Adipose tissue (tissue), 3 donors: ENCODE measurements around the gene CCDC57. TPM values are rescaled to one million over a fixed set of nuclear protein-coding genes. Genes with fewer than 3 reads are reported as not detected.

Experiments used
- H3K27ac ChIP-seq: one replicate; pipeline ENCODE4 v1.5.1; 2013; ENCODE audit warnings: low read depth, low read length
- WGBS, 3 donors: extraction: QIAGEN DNeasy Blood & Tissue Kit; methylation state at CpG; one replicate each; pipeline ENCODE4 v1.1.7; 2013; 5-methylcytosine and 5-hydroxymethylcytosine counted together
- polyA plus RNA-seq, 3 donors: library from polyadenylated mRNA; stranded (reverse); fragments of 200-250 nt; gene quantifications; one replicate each; pipeline ENCODE4 v1.2.3, GENCODE V29; 2013
- donor health status: healthy with polysubstance abuse.
- donor health status: Bipolar disorder and iron deficiency.
- donor health status: healthy.

Gene CCDC57
- polyA plus RNA-seq, 3 donors, result 22.7 to 23.7 (median 22.9) TPM

DNA sequence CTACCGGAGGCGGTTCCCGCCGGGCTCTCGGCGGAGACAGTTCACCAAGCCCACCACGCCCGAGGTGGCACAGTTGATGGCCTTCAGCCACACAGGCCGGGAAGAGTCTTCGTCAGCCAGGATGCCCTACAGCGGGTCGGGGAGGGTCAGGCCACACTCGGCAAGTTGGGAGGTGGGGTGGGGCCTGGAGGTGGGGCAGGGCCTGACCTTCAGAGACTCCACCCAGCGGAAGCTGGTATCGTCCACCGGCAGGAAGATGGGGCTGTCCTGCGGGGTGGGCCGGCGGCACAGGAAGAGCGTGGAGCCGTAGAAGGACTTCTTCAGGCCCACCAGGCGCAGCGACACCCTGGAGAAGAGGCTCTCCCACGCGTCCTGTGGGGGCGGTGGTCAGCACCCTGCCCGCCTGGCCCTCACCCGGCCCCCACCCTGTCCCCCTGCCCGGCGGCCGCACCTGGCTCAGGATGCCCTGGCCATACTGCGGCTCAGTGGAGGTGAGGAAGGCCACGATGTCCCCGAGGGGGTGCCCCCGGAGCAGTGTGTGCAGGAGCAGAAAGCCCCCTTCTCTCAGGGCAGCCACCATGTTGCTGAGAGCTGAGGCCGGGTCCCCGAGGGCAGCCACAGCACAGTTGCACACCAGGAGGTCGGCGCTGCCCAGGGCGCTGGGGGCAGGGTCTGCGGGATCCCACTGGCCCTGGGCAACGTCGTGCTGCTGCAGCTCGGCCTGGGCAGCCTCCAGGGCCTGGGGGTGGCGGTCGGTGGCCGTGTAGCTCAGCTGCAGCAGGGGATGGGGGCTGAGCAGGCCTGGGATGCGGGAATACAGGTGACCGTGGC is 127.4 kb downstream of the CCDC57 start:
- WGBS, 3 donors, result 85 to 92% (median 89%) methylated on average over 43 to 49 of the region's 49 CpGs
- no peak overlapping the region for H3K27ac ChIP-seq

DNA sequence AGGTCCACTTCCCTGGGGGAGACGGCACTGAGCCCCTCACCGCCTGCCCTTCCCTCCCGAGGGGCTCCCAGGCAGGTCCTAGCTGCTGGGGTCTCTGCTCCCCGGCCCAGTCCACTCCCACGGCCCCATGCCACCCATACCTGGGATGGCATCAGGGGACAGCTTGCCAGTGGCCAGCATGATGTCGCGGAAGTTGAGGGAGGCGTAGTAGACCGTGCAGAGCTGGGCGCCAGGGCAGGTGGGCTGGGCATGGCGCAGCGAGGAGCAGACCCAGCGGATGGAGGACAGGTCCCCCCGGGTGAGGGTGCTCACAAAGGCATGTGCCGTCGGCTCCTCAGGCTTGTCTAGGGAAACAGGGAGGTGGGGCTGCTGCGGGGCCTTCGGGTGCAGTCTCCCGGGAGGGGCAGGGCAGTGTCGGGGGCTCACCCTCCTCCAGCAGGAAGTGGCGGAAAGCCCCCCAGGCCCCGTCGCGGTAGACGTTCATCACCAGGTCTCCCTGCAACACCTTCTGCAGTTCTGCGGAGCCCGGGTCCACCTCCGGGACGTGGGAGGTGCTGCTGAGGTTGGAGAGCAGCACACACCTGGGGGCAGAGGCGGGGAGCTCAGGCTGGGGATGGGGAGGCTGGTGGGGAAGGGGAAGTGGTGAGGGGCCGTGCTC is 128.1 kb downstream of the CCDC57 start:
- WGBS, 3 donors, result 92 to 93% (median 92%) methylated on average over 29 to 31 of the region's 31 CpGs
- no peak overlapping the region for H3K27ac ChIP-seq

DNA sequence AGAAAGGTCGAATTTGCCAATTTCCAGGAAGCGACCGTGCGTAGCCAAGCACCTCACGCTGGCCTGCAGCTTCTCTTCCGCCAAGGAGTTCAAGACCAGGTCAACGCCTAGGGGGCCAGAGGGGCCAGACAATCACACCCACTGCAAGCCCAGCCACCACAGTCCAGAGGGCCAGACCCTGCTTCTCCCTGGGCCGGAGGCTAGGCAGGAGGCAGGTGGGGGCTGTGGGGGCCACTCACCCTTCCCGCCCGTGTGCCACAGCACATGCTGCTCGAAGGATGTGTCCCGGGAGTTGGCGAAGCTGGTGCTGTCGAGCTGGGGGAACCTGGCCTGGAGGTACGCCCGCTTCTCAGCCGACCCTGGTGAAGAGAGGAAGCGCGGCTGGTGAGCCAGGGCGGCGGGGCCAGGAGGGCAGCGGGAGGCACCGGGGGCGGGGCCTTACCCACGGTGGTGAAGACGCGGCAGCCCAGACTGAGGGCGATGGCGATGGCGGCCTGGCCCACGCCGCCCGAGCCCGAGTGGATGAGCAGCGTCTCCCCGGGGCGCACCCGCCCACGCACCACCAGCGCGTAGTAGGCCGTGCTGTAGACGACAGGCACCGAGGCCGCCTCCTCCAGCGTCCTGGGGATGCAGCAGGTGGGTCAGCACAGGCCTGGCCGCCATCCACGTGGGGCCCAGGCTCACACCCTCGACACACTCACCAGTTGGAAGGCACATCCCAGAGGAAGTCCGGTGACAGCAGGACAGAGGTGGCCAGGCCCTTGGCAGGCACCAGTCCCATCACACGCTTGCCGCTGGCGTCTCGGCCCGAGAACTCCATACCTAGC is 128.9 kb downstream of the CCDC57 start:
- H3K27ac ChIP-seq, result no peak overlapping the region
- WGBS, 3 donors, result 89 to 94% (median 90%) methylated on average over 44 to 55 of the region's 55 CpGs

DNA sequence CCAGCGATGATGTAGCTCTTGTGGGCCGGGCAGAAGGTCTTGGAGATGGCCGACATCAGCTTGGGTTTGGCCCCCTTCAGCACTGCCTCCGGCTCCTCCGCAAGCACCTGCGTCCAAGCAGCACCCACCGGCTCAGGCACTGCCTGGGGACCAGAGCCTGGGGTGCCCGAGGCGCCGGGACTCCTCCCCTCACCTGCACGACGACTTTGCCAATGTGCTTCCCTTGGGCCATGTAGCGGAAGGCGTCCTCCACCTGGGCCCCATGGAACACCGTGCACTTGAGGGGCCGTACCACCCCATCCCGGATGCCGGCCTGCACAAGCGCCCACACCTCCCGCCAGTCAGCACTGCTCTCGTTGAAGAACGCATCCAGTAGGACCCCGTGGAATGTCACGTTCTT is 129.6 kb downstream of the CCDC57 start:
- 91 to 95% (median 93%) methylated on average over 22 to 24 of the region's 24 CpGs for WGBS, 3 donors
- no peak overlapping the region for H3K27ac ChIP-seq

DNA sequence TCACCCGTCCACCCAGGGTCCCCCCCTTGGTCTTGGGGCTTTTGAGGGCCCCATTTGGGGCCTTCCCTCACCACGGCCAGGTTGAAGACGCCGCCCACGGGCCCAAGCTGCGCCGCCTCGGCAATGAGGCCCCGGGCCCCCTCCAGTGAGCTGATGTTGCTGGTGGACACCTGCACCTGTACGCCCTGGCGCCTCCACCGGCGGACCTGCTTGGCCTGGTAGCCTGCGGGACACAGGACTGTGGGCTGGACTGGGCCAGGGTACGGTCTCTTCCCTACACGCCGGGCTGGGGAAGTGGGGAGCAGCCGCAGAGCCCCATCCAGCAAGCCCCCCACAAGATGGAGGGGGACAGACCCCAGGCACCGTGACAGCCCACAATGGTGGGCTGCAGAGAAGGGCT is 130.2 kb downstream of the CCDC57 start:
- no peak overlapping the region for H3K27ac ChIP-seq
- 89 to 94% (median 91%) methylated on average over 19 of the region's 19 CpGs for WGBS, 3 donors

DNA sequence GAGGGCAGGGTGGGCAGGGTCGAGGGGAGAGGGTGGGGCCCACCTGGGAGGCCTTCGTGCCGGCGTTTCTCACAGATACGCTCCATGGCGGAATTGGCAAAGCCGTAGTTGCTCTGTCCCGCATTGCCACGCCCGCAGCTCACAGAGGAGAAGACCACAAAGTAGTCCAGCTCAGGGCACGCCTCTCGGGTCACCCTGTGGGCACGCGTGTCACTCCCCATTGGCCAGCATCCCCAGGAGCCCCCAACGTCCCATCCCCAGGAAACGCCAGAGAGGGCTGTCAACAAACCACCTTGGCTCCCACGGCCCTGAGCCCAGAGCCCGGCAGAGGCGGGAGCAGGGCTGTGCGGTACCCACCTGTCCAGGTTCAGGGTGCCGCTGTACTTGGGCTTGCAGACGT is 130.7 kb downstream of the CCDC57 start:
- no peak overlapping the region for H3K27ac ChIP-seq
- whole genome bisulfite sequencing, 3 donors, result 89 to 94% (median 92%) methylated on average over 19 to 22 of the region's 22 CpGs

DNA sequence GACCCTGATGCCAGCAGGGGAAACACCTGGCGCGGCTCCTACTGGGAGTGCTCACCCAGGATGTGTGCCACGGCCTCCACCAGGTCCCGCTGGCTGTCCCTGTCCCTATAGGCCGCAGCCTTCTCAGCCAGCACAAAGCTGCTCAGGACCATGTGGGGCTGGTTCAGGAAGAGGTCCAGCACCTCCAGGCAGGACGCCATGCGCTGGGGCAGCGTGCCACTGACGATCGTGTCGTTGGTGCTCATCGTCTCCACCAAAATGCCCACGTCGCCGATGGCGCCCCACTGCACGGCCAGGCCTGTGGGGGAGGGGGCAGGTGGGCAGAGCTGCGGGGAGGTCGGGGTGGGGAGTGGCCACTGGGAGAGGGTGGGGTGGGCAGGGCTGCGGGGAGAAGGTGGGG is 131.1 kb downstream of the CCDC57 start:
- WGBS, 3 donors, result 87 to 93% (median 88%) methylated on average over 17 to 20 of the region's 20 CpGs
- H3K27ac ChIP-seq, result no peak overlapping the region

DNA sequence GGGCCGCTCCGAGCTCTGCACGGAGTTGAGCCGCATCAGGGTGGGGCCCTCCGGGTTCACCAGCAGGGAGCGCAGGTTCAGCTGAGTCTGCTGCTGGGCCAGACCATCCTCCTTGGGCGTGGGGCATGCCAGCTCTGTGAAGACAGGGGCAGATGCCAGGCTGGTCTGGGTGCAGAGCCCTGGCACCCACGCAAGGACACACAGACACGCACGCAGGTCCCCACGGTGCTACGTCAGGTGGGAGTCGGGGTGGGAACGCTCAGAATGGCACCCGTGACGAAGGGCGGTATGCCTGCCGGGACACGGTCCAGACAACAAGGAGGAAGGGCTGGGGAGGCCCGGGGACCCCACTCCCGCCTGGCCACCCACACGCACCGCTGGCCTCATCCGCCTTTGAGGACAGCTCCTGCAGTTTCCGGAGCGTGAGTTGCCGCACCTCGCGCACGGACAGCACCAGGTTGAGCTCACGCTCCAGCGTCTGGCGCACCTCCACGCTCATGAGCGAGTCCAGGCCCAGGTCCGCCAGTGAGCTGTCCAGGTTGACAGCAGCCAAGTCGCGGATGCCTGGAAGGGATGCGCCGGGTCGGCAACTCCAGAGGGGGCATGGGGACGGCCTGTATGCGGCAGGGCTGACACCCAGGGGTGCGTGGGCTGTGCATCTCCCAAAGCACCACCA is 131.7 kb downstream of the CCDC57 start:
- H3K27ac ChIP-seq, result no peak overlapping the region
- 94 to 96% (median 94%) methylated on average over 40 to 44 of the region's 44 CpGs for WGBS, 3 donors

DNA sequence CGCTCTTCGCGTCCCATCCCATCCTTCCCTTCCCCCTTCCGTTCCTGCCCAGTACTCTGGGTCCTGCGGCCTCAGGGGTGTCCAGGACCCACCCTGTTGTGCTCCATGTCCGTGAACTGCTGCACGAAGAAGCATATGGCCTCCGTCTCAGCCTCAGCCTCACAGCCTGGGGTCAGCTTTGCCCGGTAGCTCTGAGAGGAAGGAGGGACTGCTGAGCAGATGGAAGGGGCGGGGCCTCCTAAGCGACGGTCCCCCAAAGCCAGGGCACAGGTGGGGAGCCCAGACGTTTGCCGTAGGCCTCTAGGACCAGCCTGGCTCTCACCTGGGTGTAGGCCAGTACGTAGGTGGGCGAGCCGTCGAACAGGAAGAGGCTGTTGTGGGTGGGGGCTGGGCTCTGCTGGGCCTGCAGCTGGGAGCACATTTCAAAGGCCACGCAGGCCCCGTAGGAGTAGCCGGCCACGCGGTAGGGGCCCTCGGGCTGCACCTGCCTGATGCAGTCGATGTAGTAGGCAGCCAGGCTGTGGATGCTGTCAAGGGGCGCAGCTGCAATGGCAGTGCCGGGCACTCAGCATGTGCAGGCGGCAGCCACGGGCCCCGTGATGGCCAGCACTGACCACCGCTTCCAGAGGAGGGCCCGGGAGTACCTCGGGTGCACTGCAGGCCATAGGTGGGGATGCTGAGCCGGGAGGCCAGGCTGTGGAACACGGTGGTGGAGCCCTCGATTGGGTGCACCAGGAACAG is 132.4 kb downstream of the CCDC57 start:
- 90 to 92% (median 91%) methylated on average over 36 of the region's 36 CpGs for WGBS, 3 donors
- H3K27ac ChIP-seq, result no peak overlapping the region

DNA sequence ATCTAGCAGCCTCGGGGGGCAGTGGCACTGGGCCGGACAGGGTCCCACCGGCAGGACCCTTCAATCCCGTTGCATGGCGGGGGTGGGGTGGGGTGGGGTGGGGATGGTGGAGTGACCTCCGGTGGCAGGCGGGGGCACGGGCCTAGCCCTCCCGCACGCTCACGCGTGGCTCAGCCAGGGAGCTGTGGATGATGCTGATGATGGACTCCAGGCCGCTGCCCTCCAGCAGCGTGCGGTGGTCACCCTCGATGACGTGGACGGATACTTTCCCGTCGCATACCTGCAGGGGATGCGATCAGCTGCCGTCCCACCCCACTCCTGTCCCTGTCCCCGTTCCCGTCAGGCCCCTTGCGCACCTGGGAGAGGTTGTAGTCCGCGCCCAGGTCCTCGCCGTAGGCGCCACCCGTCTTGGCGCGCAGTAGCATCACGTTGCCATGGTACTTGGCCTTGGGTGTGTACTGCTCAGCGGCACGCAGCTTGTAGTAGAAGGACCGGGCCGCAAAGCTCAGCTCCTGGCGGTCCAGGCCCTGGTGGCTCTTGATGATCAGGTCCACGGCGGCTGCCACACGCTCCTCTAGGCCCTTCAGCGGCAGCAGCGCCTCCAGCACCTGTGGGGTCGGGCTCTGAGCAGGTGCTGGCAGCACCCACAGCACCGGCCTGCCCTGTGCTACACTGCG is 133.5 kb downstream of the CCDC57 start:
- no peak overlapping the region for H3K27ac ChIP-seq
- WGBS, 3 donors, result 92 to 93% (median 92%) methylated on average over 36 to 47 of the region's 47 CpGs

DNA sequence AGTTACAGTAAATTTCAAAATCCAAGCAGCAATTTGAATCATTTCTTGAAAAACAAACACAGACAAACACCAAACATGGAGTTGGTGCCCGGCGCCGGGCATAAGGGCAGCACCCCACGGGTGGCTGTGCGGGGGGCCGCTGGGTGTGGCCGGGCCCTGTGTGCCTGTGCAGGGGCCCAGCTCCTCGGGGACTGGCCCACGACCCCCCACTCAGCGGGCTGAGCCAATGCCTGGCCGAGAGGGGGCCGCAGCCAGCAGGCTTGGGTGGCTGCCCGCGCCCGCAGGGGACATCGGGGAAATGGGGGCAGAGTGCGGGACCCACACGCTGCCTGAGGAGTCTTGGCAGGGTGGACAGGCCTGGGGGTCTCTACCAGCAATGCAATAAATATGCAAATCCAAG is 134.2 kb downstream of the CCDC57 start:
- 81 to 95% (median 87%) methylated on average over 18 of the region's 18 CpGs for WGBS, 3 donors
- no peak overlapping the region for H3K27ac ChIP-seq

DNA sequence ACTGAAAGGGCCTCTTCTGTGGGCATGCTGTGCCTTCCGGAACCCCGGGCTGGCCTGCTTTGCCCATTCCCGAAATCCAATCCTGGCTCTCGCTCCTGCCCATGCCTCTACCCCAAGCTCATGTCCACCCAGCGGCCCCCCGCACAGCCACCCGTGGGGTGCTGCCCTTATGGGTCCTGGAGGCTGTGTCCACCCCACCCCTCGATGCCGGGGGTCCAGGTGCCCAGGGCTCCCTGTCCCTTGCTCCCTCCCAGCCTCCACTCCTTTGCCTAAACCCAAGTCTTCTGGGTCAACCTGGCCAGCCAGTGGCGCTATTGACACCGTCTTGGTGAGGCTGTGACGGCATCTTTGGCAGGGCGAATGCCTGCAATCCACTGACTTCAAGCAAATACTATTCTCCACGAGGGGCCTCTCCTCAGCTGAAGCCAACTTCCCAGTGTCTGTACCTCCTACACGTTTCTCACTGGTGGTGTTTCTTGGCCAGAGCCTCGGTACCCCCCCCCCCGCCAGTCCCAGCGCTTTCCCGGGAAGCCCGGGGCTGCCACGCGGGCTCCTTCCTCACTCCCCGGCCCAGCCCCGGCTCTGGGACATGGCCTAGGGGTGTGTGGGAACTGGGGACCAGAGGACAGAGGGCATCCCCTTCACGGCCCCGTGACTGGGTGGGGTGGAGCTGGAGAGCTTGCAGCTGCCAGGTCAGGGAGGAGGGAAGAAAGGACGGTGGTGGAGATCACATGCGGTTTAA is 134.9 kb downstream of the CCDC57 start:
- H3K27ac ChIP-seq, result no peak overlapping the region
- WGBS, 3 donors, result 54 to 69% (median 62%) methylated on average over 28 of the region's 28 CpGs

DNA sequence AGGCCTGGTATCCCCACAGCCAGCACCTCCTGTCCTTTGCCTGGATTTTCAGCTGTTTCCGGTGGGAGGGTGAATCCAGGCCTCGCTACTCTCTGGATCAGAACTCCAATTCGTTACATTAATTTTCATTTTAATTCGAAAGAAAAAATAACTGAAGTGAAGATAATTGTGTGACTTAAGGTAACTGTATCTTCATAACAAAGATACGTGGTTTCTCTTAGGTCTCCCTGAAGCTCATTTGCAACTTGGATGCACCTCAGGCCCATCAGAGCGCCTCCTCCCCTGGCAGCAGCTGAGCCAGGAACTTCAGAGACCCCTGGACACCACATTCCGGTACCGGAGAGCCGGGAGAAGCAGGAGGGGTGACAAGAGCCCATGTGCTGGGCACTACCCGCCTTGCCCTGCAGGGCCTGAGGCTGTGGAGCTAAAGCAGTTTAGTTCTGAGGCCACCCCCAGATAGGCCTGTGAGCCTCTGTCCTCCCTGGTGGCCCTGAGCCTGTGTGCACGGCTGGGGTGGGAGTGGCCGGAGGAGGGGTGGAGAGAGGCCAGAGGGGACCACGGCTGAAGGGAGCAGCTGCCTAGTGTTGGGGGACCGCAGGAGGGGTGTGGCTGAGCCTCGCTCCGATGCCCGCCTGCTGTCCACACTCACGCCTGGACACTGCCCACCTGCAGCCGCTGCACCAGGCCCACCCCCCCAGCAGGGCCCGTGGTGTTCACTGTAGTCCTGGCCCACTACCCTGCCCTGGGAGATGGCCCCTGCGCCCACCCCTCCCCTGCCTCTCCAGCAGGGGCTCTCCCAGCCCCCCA is 135.7 kb downstream of the CCDC57 start:
- H3K27ac ChIP-seq, result no peak overlapping the region
- 63 to 79% (median 72%) methylated on average over 14 to 21 of the region's 21 CpGs for WGBS, 3 donors

DNA sequence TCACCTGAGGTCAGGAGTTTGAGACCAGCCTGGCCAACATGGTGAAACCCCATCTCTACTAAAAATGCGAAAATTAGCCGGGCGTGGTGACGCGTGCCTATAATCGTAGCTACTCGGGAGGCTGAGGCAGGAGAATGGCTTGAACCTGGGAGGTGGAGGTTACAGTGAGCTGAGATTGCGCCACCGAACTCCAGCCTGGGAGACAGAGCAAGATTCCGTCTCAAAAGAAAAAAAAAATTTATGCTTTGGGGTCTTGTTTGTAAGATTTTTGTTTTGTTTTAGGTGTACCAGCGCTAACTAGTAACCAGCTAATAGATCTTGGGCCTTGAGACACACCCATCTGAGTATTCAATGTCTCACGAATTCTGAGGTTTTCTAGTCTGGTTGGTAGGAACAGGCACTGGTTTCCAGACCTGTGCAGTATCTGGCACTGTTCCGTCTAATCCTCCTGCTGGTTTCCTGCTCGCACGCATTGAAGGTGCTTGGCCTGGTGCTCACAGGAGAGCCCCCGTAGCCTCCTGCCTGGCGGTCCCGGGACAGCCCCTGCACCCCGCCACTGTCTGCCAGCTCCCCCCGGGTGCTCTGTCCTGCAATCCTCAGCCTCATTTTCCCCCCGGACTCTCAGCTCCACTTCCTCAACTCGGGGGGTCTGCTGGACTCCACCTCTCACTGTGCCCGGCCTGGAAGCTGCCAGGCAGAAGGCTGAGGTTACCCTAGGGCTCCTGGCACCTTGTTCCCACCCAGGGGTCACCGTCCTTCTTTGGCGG is 136.4 kb downstream of the CCDC57 start:
- no peak overlapping the region for H3K27ac ChIP-seq
- 78 to 84% (median 82%) methylated on average over 25 of the region's 25 CpGs for WGBS, 3 donors

DNA sequence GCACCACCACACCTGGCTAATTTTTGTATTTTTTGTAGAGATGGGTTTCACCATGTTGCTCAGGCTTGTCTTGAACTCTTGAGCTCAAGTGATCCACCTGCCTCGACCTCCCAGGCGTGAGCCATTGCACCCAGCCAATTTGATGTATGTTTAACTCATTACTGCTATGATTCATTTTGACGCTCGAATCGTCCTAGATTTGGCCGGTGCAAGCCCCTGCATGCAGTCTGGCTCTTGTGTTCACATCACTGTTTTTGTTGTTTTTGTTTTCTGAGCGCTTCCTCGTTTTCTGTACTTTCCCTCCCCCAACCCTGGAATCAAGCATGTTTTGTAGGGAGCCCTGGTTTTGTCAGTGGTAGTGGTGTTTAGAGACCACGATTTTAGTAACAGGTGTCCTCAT is 139.2 kb downstream of the CCDC57 start:
- 79 to 84% (median 84%) methylated on average over 9 of the region's 9 CpGs for WGBS, 3 donors
- no peak overlapping the region for H3K27ac ChIP-seq
